Stimulated activated effector memory CD8-positive, alpha-beta T cell treated with anti-CD3 and anti-CD28 coated beads, Interleukin-12 subunit alpha, Interleukin-12 subunit beta, amount 100 ng/mL, for 72 hours (primary cell): ENCODE results near the gene TSPEAR.
A peak's percentile ranks its signal among the peaks of the same experiment; 100 is the strongest.
"Not testable (repeated sequence)": the region's sequence is repeated elsewhere in the genome, so short reads cannot be mapped to it uniquely, and the experiment has no call there.

ENCODE experiments used
- ATAC-seq: fragments of 150-1000 bp; cut with Tn5 transposase; 2 replicates; pipeline ENCODE4 v1.10.0; 2021
- DNase-seq, 2 donors: peaks; one replicate each; pipeline ENCODE4 v3.0.0; 2021 to 2022; ENCODE audit warnings: low spot score in 2 of 2
- H3K27ac Mint-ChIP-seq: one replicate; pipeline ENCODE4 v1.8.0; 2022; ENCODE audit warnings: mild to moderate bottlenecking, mixed read lengths
- H3K36me3 Mint-ChIP-seq: one replicate; pipeline ENCODE4 v1.8.0; 2022; ENCODE audit warnings: mild to moderate bottlenecking, mixed read lengths
- H3K4me1 Mint-ChIP-seq: one replicate; pipeline ENCODE4 v1.8.0; 2022; ENCODE audit warnings: mixed read lengths
- H3K4me3 Mint-ChIP-seq: one replicate; pipeline ENCODE4 v1.8.0; 2022; ENCODE audit warnings: mild to moderate bottlenecking, mixed read lengths
- H3K9me3 Mint-ChIP-seq: one replicate; pipeline ENCODE4 v1.8.0; 2022; ENCODE audit warnings: mixed read lengths

TSPEAR gene

DNA sequence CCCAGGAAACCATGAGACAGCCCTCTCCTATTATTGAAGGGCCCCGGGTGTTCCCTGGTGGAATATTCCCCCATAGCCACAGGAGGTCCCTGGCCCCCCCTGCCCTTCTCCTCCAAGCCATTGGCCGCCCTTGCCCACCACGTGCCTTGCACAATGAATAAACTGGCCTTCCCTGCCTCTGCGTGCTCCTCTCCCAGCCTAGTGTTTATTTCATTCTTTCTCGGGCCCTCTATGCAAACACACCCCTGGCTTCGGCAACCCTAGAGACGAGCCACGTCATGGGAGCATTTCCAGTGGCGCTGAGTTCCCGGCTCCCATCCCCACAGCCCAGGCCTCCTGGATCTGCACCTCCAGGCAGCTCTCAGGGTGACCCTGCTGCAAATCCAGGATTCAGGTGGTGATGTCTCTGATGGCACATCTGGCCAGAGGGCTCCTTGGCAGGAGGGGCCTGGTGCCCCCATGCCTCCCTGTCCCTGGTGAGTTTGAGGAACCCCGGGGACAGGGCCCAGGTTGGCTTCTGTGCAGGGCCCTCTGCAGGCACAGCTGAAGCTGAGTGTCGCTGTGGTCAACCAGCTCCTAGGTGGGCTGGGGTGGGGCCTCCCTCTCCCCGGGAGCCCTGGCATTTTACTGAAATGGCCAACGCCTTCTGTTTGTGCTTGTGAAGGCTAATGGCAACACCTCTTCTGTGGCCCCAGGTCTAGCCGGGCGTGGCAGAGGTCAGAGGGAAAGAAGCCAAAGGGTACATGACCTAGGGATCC lies 8.2 kb downstream of the TSPEAR start:
- DNase-seq (peak in 1 of 2 donors; percentile 38), ATAC-seq (no peak)
- H3K4me1 Mint-ChIP-seq, result peaks cover 14% of the 10 kb centered on the region
- no peak overlapping the region for H3K4me3 Mint-ChIP-seq
- no peak overlapping the region for H3K27ac Mint-ChIP-seq
- H3K36me3 Mint-ChIP-seq, result no peaks in the 10 kb centered on the region
- no peaks in the 10 kb centered on the region for H3K9me3 Mint-ChIP-seq

DNA sequence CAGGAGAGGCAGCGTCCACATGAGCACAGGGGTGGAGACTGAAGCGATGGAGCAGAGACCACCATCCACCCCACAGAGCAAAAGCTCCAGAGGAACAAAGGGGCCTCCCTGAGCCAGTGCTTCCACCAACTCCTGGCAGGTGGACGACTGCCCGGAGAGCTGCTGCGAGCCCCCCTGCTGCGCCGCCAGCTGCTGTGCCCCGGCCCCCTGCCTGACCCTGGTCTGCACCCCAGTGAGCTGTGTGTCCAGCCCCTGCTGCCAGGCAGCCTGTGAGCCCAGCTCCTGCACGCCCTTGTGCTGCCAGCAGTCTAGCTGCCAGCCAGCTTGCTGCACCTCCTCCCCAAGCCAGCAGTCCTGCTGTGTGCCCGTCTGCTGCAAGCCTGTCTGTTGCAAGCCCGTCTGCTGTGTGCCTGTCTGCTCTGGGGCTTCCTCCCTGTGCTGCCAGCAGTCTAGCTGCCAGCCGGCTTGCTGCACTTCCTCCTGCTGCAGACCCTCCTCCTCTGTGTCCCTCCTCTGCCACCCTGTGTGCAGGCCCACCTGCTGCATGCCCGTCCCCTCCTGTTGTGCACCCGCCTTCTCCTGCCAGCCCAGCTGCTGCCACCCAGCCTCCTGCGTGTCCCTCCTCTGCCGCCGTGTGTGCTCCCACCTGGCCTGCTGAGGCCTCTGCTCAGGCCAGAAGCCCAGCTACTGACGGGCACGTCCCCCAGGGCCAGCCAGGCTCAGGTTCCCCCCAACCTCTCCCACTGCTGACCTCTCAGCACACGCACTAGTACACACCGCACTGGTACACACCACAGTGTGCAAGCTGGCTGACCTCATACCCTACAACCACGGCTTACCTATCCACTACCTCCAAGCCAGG lies 9.0 kb downstream of the TSPEAR start:
- H3K36me3 Mint-ChIP-seq, result no peaks in the 10 kb centered on the region
- H3K4me1 Mint-ChIP-seq, result peaks cover 22% of the 10 kb centered on the region
- ATAC-seq, result no peak
- H3K27ac Mint-ChIP-seq, result no peak overlapping the region
- H3K9me3 Mint-ChIP-seq, result no peaks in the 10 kb centered on the region
- peak in 1 of 2 donors; percentile 40 for DNase-seq
- no peak overlapping the region for H3K4me3 Mint-ChIP-seq

DNA sequence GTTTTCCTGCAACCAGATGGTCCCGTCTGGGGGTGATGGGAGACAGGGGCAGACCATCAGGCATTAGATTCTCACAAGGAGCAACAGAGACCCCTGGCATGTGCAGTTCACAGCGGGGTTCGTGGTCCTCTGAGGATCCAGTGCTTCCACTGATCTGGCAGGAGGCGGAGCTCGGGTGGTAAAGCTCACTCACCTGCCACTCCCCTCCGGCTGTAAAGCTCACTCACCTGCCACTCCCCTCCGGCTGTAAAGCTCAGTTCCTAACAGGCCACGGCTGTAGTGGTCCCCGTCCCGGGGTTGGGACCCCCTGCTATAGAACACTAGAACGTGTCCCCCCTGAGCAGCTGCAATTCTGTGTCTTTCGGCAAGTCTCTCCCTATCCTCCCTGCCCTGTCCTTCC lies 9.8 kb downstream of the TSPEAR start:
- no peaks in the 10 kb centered on the region for H3K9me3 Mint-ChIP-seq
- DNase-seq (no peak), ATAC-seq (no peak)
- H3K4me1 Mint-ChIP-seq, result peaks cover 29% of the 10 kb centered on the region
- no peaks in the 10 kb centered on the region for H3K36me3 Mint-ChIP-seq
- H3K4me3 Mint-ChIP-seq, result no peak overlapping the region
- H3K27ac Mint-ChIP-seq, result no peak overlapping the region

- Mint-ChIP-seq H3K4me1 (peaks cover 34% of the 10 kb centered on the region), H3K36me3 (no peaks in the 10 kb centered on the region), H3K9me3 (no peaks in the 10 kb centered on the region), H3K27ac (no peak overlapping the region), H3K4me3 (no peak overlapping the region)
- no peak for ATAC-seq
- no peak for DNase-seq
Observed at GRCh38 chr21:44701023-44701400, 10.4 kb downstream of the TSPEAR start.

DNA sequence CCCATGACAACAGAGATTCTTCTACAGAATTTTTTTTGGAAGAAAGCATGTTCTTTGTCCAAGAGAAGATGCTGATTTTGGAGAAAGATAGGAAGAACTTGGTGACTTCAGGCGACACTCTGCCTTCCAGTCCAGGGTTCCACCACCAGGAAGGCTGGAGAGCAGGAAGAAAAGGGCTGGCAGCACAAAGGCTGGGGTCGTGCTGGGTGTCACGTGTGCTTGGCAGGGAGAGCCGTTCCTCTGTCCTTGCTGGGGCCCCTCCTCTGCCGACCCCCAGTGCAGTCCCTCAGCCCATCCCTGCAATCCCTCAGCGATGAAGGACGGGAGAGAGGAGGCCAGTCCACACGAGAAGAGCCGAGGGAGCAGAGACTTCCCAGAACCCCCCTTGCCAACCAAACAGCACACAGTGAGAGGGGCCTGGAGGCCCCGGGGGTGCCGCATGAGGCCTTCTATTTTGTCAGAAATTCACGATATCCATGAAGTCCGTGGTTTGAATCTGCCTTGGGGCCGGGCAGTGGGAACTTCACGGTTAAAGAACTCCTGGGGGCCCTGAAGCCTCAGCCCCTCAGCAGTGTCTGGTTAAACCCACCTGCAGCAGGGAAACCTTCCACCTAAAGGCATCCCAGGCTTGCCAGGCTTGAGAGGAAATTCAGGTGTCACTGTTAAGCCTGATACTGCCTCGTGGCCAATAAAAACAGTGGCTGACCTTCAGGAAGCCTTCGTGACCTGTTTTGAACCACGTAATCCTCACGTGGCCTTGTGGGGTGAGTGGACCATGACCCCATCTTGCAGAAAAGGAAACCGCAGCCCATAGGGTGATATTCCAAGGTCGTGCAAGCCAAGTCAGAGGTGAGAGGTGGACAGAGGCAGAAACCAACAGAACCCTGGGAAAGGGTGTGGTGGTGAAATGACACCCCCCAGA lies 11.0 kb downstream of the TSPEAR start:
- no peak for ATAC-seq
- H3K4me3 Mint-ChIP-seq, result no peak overlapping the region
- H3K9me3 Mint-ChIP-seq, result no peaks in the 10 kb centered on the region
- no peak overlapping the region for H3K27ac Mint-ChIP-seq
- H3K36me3 Mint-ChIP-seq, result no peaks in the 10 kb centered on the region
- no peak for DNase-seq
- H3K4me1 Mint-ChIP-seq, result peaks cover 41% of the 10 kb centered on the region

- Mint-ChIP-seq H3K36me3 (no peaks in the 10 kb centered on the region), H3K4me1 (peaks cover 47% of the 10 kb centered on the region), H3K4me3 (no peak overlapping the region), H3K27ac (no peak overlapping the region), H3K9me3 (no peaks in the 10 kb centered on the region)
- peak in 1 of 2 donors; percentile 29 for DNase-seq
- no peak for ATAC-seq
Observed at GRCh38 chr21:44699502-44700001, 11.8 kb downstream of the TSPEAR start.

- Mint-ChIP-seq H3K4me1 (peaks cover 52% of the 10 kb centered on the region), H3K4me3 (no peak overlapping the region), H3K36me3 (no peaks in the 10 kb centered on the region), H3K9me3 (peaks cover 6% of the 10 kb centered on the region), H3K27ac (peak overlapping the region; percentile 70)
- DNase-seq (peak in 1 of 2 donors; percentile 30), ATAC-seq (no peak)
Observed at GRCh38 chr21:44697811-44698734, 13.3 kb downstream of the TSPEAR start.

DNA sequence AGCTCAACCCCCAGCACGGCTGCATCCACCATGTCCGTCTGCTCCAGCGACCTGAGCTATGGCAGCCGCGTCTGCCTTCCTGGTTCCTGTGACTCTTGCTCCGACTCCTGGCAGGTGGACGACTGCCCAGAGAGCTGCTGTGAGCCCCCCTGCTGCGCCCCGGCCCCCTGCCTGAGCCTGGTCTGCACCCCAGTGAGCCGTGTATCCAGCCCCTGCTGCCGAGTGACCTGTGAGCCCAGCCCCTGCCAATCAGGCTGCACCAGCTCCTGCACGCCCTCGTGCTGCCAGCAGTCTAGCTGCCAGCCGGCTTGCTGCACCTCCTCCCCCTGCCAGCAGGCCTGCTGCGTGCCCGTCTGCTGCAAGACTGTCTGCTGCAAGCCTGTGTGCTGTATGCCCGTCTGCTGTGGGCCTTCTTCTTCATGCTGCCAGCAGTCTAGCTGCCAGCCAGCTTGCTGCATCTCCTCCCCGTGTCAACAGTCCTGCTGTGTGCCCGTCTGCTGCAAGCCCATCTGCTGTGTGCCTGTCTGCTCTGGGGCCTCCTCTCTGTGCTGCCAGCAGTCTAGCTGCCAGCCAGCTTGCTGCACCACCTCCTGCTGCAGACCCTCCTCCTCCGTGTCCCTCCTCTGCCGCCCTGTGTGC lies 14.1 kb downstream of the TSPEAR start, which contains the start of gene KRTAP10-12:
TSS of gene KRTAP10-12 (plus strand) at position 1 of the 639 bp plus-strand sequence. CDS start at position 31, 30 bp downstream.
- not testable (repeated sequence) for ATAC-seq, H3K4me3 Mint-ChIP-seq, H3K36me3 Mint-ChIP-seq
- DNase-seq, result peak in 1 of 2 donors; percentile 43
- Mint-ChIP-seq H3K27ac (peak within 1 kb of the TSS; percentile 70), H3K4me1 (peaks cover 44% of the 10 kb centered on the region), H3K9me3 (peaks cover 12% of the 10 kb centered on the region)

GRCh38 chr21:44696572-44696971 lies 14.8 kb downstream of the TSPEAR start:
- ATAC-seq, result no peak
- H3K36me3 Mint-ChIP-seq, result no peaks in the 10 kb centered on the region

GRCh38 chr21:44695641-44696040 lies 15.7 kb downstream of the TSPEAR start:
- peaks cover 44% of the 10 kb centered on the region for H3K4me1 Mint-ChIP-seq
- peaks cover 14% of the 10 kb centered on the region for H3K9me3 Mint-ChIP-seq
- DNase-seq (no peak), ATAC-seq (no peak)
- H3K4me3 Mint-ChIP-seq, result no peak overlapping the region
- H3K36me3 Mint-ChIP-seq, result no peaks in the 10 kb centered on the region
- H3K27ac Mint-ChIP-seq, result no peak overlapping the region

More at GRCh38 chr21:44696572-44696971, 14.8 kb downstream of the TSPEAR start:
- Mint-ChIP-seq H3K27ac (no peak overlapping the region), H3K4me1 (peaks cover 44% of the 10 kb centered on the region), H3K4me3 (no peak overlapping the region), H3K9me3 (peaks cover 14% of the 10 kb centered on the region)
- DNase-seq, result no peak

DNA sequence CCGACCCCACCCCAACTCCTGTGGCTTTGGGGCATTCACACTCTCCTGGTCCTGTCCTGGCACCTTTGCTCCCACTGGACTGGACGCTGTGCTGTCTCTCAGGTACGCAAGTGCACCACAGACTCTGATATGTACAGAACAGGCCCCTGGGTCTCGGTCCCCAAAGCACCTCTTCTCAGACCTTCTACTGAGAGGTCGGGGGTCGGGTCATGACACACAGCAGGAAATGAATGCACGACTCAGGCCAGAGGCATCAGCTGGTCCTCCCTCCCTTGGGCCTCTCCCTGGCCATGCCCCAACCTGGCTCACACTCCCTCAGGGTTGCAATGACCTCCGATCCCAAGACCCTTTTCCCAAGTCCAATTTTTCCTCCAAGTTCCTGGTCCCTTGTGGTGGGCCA lies 16.2 kb downstream of the TSPEAR start:
- Mint-ChIP-seq H3K4me1 (peaks cover 44% of the 10 kb centered on the region), H3K36me3 (no peaks in the 10 kb centered on the region), H3K27ac (peak overlapping the region; percentile 46), H3K9me3 (peaks cover 14% of the 10 kb centered on the region), H3K4me3 (no peak overlapping the region)
- DNase-seq, result peak in 1 of 2 donors; percentile 38
- no peak for ATAC-seq

GRCh38 chr21:44694776-44695175 lies 16.6 kb downstream of the TSPEAR start:
- Mint-ChIP-seq H3K9me3 (peaks cover 14% of the 10 kb centered on the region), H3K36me3 (no peaks in the 10 kb centered on the region), H3K4me3 (no peak overlapping the region), H3K27ac (peak overlapping the region; percentile 46), H3K4me1 (peaks cover 44% of the 10 kb centered on the region)
- peak in 1 of 2 donors; percentile 45 for DNase-seq
- no peak for ATAC-seq

- H3K4me1 Mint-ChIP-seq, result peaks cover 38% of the 10 kb centered on the region
- ATAC-seq (no peak), DNase-seq (no peak)
- peaks cover 14% of the 10 kb centered on the region for H3K9me3 Mint-ChIP-seq
- no peak overlapping the region for H3K27ac Mint-ChIP-seq
- no peaks in the 10 kb centered on the region for H3K36me3 Mint-ChIP-seq
- no peak overlapping the region for H3K4me3 Mint-ChIP-seq
Observed at GRCh38 chr21:44692798-44693512, 18.4 kb downstream of the TSPEAR start.
